ENCODE measurements around the gene CD200R1L.

Gene CD200R1L

GRCh38 chr3:112807685-112808084, 39.0 kb downstream of the CD200R1L start:
- H3K4me1 ChIP-seq (ENCODE audit: control insufficient read depth, insufficient read depth, low read length): peaks cover 13% of the 10 kb centered on the region

GRCh38 chr3:112806903-112807302, 39.8 kb downstream of the CD200R1L start:
- no peak overlapping the region for H3K9ac ChIP-seq (ENCODE audit: low read length in 2 of 2)
- no peak overlapping the region for H3K4me3 ChIP-seq (ENCODE audit: low read length in 2 of 2)
- no peaks in the 10 kb centered on the region for H3K9me3 ChIP-seq (ENCODE audit: control insufficient read depth in 2 of 2, low read length in 2 of 2)
- H3K36me3 ChIP-seq (ENCODE audit: control insufficient read depth in 2 of 2, insufficient read depth in 2 of 2, low read length in 2 of 2): no peaks in the 10 kb centered on the region
- H3K27ac ChIP-seq (ENCODE audit: low read length): no peak overlapping the region
- H3K27me3 ChIP-seq (ENCODE audit: control insufficient read depth in 1 of 2, insufficient read depth in 2 of 2, low read length in 2 of 2): no peaks in the 10 kb centered on the region
- peaks cover 11% of the 10 kb centered on the region for H3K4me1 ChIP-seq (ENCODE audit: control insufficient read depth, insufficient read depth, low read length)

More at GRCh38 chr3:112807685-112808084, 39.0 kb downstream of the CD200R1L start:
- Histone ChIP-seq H3K36me3 (ENCODE audit: control insufficient read depth in 2 of 2, insufficient read depth in 2 of 2, low read length in 2 of 2) (no peaks in the 10 kb centered on the region), H3K27ac (ENCODE audit: low read length) (no peak overlapping the region), H3K4me3 (ENCODE audit: low read length in 2 of 2) (no peak overlapping the region), H3K9ac (ENCODE audit: low read length in 2 of 2) (no peak overlapping the region), H3K27me3 (ENCODE audit: control insufficient read depth in 1 of 2, insufficient read depth in 2 of 2, low read length in 2 of 2) (no peaks in the 10 kb centered on the region), H3K9me3 (ENCODE audit: control insufficient read depth in 2 of 2, low read length in 2 of 2) (no peaks in the 10 kb centered on the region)

GRCh38 chr3:112805126-112805525, 41.5 kb downstream of the CD200R1L start:
- no peaks in the 10 kb centered on the region for H3K36me3 ChIP-seq (ENCODE audit: control insufficient read depth in 2 of 2, insufficient read depth in 2 of 2, low read length in 2 of 2)
- no peak overlapping the region for H3K27ac ChIP-seq (ENCODE audit: low read length)
- H3K4me1 ChIP-seq (ENCODE audit: control insufficient read depth, insufficient read depth, low read length): no peaks in the 10 kb centered on the region
- H3K27me3 ChIP-seq (ENCODE audit: control insufficient read depth in 1 of 2, insufficient read depth in 2 of 2, low read length in 2 of 2): no peaks in the 10 kb centered on the region
- no peaks in the 10 kb centered on the region for H3K9me3 ChIP-seq (ENCODE audit: control insufficient read depth in 2 of 2, low read length in 2 of 2)
- no peak overlapping the region for H3K4me3 ChIP-seq (ENCODE audit: low read length in 2 of 2)
- H3K9ac ChIP-seq (ENCODE audit: low read length in 2 of 2): no peak overlapping the region

- Histone ChIP-seq H3K27ac (ENCODE audit: low read length) (no peak overlapping the region), H3K9me3 (ENCODE audit: control insufficient read depth in 2 of 2, low read length in 2 of 2) (no peaks in the 10 kb centered on the region), H3K4me3 (ENCODE audit: low read length in 2 of 2) (no peak overlapping the region), H3K36me3 (ENCODE audit: control insufficient read depth in 2 of 2, insufficient read depth in 2 of 2, low read length in 2 of 2) (no peaks in the 10 kb centered on the region), H3K9ac (ENCODE audit: low read length in 2 of 2) (no peak overlapping the region), H3K27me3 (ENCODE audit: control insufficient read depth in 1 of 2, insufficient read depth in 2 of 2, low read length in 2 of 2) (no peaks in the 10 kb centered on the region), H3K4me1 (ENCODE audit: control insufficient read depth, insufficient read depth, low read length) (no peaks in the 10 kb centered on the region)
Measured at GRCh38 chr3:112804021-112804420, 42.6 kb downstream of the CD200R1L start.

GRCh38 chr3:112803467-112803866, 43.2 kb downstream of the CD200R1L start:
- H3K9ac ChIP-seq (ENCODE audit: low read length in 2 of 2): no peak overlapping the region
- H3K36me3 ChIP-seq (ENCODE audit: control insufficient read depth in 2 of 2, insufficient read depth in 2 of 2, low read length in 2 of 2): no peaks in the 10 kb centered on the region
- H3K4me1 ChIP-seq (ENCODE audit: control insufficient read depth, insufficient read depth, low read length): no peaks in the 10 kb centered on the region
- H3K9me3 ChIP-seq (ENCODE audit: control insufficient read depth in 2 of 2, low read length in 2 of 2): no peaks in the 10 kb centered on the region
- H3K4me3 ChIP-seq (ENCODE audit: low read length in 2 of 2): no peak overlapping the region
- H3K27me3 ChIP-seq (ENCODE audit: control insufficient read depth in 1 of 2, insufficient read depth in 2 of 2, low read length in 2 of 2): no peaks in the 10 kb centered on the region
- no peak overlapping the region for H3K27ac ChIP-seq (ENCODE audit: low read length)

- H3K27ac ChIP-seq (ENCODE audit: low read length): no peak overlapping the region
- H3K4me1 ChIP-seq (ENCODE audit: control insufficient read depth, insufficient read depth, low read length): no peaks in the 10 kb centered on the region
- H3K9ac ChIP-seq (ENCODE audit: low read length in 2 of 2): no peak overlapping the region
- no peaks in the 10 kb centered on the region for H3K36me3 ChIP-seq (ENCODE audit: control insufficient read depth in 2 of 2, insufficient read depth in 2 of 2, low read length in 2 of 2)
- H3K9me3 ChIP-seq (ENCODE audit: control insufficient read depth in 2 of 2, low read length in 2 of 2): no peaks in the 10 kb centered on the region
- H3K4me3 ChIP-seq (ENCODE audit: low read length in 2 of 2): no peak overlapping the region
- no peaks in the 10 kb centered on the region for H3K27me3 ChIP-seq (ENCODE audit: control insufficient read depth in 1 of 2, insufficient read depth in 2 of 2, low read length in 2 of 2)
Measured at GRCh38 chr3:112802338-112802737, 44.3 kb downstream of the CD200R1L start.

GRCh38 chr3:112799946-112800345, 46.7 kb downstream of the CD200R1L start:
- Histone ChIP-seq H3K27ac (ENCODE audit: low read length) (no peak overlapping the region), H3K4me1 (ENCODE audit: control insufficient read depth, insufficient read depth, low read length) (no peaks in the 10 kb centered on the region), H3K36me3 (ENCODE audit: control insufficient read depth in 2 of 2, insufficient read depth in 2 of 2, low read length in 2 of 2) (no peaks in the 10 kb centered on the region), H3K9me3 (ENCODE audit: control insufficient read depth in 2 of 2, low read length in 2 of 2) (no peaks in the 10 kb centered on the region), H3K4me3 (ENCODE audit: low read length in 2 of 2) (no peak overlapping the region), H3K27me3 (ENCODE audit: control insufficient read depth in 1 of 2, insufficient read depth in 2 of 2, low read length in 2 of 2) (no peaks in the 10 kb centered on the region), H3K9ac (ENCODE audit: low read length in 2 of 2) (no peak overlapping the region)

GRCh38 chr3:112794622-112795172, 52.0 kb downstream of the CD200R1L start:
- H3K36me3 ChIP-seq (ENCODE audit: control insufficient read depth in 2 of 2, insufficient read depth in 2 of 2, low read length in 2 of 2): no peaks in the 10 kb centered on the region
- H3K4me3 ChIP-seq (ENCODE audit: low read length in 2 of 2): no peak overlapping the region
- H3K27ac ChIP-seq (ENCODE audit: low read length): no peak overlapping the region
- no peaks in the 10 kb centered on the region for H3K4me1 ChIP-seq (ENCODE audit: control insufficient read depth, insufficient read depth, low read length)
- H3K27me3 ChIP-seq (ENCODE audit: control insufficient read depth in 1 of 2, insufficient read depth in 2 of 2, low read length in 2 of 2): no peaks in the 10 kb centered on the region
- H3K9me3 ChIP-seq (ENCODE audit: control insufficient read depth in 2 of 2, low read length in 2 of 2): no peaks in the 10 kb centered on the region
- H3K9ac ChIP-seq (ENCODE audit: low read length in 2 of 2): no peak overlapping the region

GRCh38 chr3:112793326-112794081, 53.2 kb downstream of the CD200R1L start:
- Histone ChIP-seq H3K27me3 (ENCODE audit: control insufficient read depth in 1 of 2, insufficient read depth in 2 of 2, low read length in 2 of 2) (no peaks in the 10 kb centered on the region), H3K4me1 (ENCODE audit: control insufficient read depth, insufficient read depth, low read length) (no peaks in the 10 kb centered on the region), H3K36me3 (ENCODE audit: control insufficient read depth in 2 of 2, insufficient read depth in 2 of 2, low read length in 2 of 2) (no peaks in the 10 kb centered on the region), H3K9ac (ENCODE audit: low read length in 2 of 2) (no peak overlapping the region), H3K4me3 (ENCODE audit: low read length in 2 of 2) (no peak overlapping the region), H3K27ac (ENCODE audit: low read length) (no peak overlapping the region), H3K9me3 (ENCODE audit: control insufficient read depth in 2 of 2, low read length in 2 of 2) (no peaks in the 10 kb centered on the region)

GRCh38 chr3:112791736-112792135, 54.9 kb downstream of the CD200R1L start:
- H3K9me3 ChIP-seq (ENCODE audit: control insufficient read depth in 2 of 2, low read length in 2 of 2): peaks cover 0 to 9% of the 10 kb centered on the region in 2 donors
- no peak overlapping the region for H3K9ac ChIP-seq (ENCODE audit: low read length in 2 of 2)
- no peaks in the 10 kb centered on the region for H3K4me1 ChIP-seq (ENCODE audit: control insufficient read depth, insufficient read depth, low read length)
- H3K27me3 ChIP-seq (ENCODE audit: control insufficient read depth in 1 of 2, insufficient read depth in 2 of 2, low read length in 2 of 2): no peaks in the 10 kb centered on the region
- no peaks in the 10 kb centered on the region for H3K36me3 ChIP-seq (ENCODE audit: control insufficient read depth in 2 of 2, insufficient read depth in 2 of 2, low read length in 2 of 2)
- no peak overlapping the region for H3K27ac ChIP-seq (ENCODE audit: low read length)
- no peak overlapping the region for H3K4me3 ChIP-seq (ENCODE audit: low read length in 2 of 2)

GRCh38 chr3:112789787-112790186, 56.9 kb downstream of the CD200R1L start:
- Histone ChIP-seq H3K9me3 (ENCODE audit: control insufficient read depth in 2 of 2, low read length in 2 of 2) (peaks cover 0 to 9% of the 10 kb centered on the region in 2 donors), H3K36me3 (ENCODE audit: control insufficient read depth in 2 of 2, insufficient read depth in 2 of 2, low read length in 2 of 2) (no peaks in the 10 kb centered on the region), H3K4me3 (ENCODE audit: low read length in 2 of 2) (no peak overlapping the region), H3K4me1 (ENCODE audit: control insufficient read depth, insufficient read depth, low read length) (no peaks in the 10 kb centered on the region), H3K27ac (ENCODE audit: low read length) (no peak overlapping the region), H3K9ac (ENCODE audit: low read length in 2 of 2) (no peak overlapping the region), H3K27me3 (ENCODE audit: control insufficient read depth in 1 of 2, insufficient read depth in 2 of 2, low read length in 2 of 2) (no peaks in the 10 kb centered on the region)
